NCI-H2171 (cell line): ENCODE measurements around the gene PRKAG2.

Source experiments
- DNase-seq: peaks from one replicate; lab custom pipeline; 2025; lab: John Stamatoyannopoulos, UW

The PRKAG2 gene

DNA sequence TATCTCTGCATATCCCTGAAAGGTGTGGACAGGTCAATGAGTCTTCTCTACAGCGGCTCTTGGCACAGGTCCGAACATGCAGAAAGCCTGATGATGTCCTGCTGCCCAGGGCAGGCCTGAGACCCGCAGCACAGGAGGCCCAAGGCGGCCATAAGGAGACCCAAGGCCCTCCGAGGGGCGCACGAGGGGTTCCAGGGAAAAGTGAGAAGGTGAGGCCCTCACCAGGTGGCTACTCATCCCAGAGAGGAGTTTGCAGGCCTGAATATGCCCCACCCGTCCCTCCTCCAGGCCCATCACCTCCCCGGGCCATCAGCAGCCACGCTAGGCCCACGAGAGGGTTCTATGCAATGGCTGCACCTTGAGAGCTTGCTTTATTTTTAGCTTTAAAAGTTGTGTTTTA, 183.8 kb downstream of the PRKAG2 start:
- no peak for DNase-seq

DNA sequence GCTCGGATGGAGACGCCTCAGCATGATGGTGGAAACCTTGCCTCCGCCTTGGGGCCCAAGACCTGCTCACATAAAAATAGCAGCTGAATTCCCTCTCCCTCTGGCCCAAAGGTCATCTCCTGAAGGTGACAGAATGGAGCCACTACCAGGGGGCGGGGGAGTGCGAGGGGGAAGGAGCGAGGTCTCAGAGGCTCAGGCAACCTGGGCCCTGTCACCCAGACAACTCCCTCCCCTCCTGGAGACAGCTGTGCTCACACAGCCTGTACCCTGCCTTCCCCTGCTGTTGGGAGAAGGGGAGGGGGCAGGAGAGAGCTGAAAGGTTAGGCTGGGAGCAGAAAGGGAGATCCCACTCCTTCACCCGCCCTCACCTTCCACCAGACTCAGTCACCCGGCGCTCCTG, 184.2 kb downstream of the PRKAG2 start:
- no peak for DNase-seq

DNA sequence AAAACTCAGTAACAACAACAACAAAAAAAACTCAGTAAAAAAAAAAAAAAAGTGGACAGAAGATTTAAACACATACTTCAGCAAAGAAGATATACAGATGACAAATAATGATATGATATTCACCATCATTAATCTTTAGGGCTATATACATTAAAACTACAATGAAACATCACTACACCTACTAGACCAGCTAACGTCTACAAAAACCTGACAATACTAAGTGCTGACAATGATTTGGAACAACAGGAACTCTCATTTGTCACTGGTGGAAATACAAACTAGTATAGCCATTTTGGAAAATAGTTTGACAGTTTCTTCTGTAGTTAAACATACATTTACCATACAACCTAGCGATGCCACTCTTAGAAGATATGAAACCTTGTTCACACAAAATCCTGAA, 185.5 kb downstream of the PRKAG2 start:
- no peak for DNase-seq

DNA sequence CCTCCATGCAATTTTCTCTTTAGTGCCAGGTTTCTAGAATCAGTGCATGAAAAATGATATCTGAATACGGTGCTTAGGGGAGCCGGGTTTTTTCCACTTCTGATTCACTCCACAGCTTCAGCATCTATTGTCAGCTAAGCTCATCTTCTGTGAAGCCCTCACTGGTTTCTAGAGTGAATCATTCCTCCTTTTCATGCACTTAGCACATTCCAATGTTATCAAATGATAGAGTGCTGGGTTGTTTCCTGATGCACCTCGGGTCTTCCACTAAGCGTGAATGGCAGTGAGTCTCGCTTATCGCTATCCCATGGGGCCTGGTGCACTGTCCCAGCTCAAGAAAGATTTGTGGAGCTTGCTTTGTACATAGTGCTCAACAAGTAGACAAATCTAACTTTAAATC, 186.3 kb downstream of the PRKAG2 start:
- no peak for DNase-seq

DNA sequence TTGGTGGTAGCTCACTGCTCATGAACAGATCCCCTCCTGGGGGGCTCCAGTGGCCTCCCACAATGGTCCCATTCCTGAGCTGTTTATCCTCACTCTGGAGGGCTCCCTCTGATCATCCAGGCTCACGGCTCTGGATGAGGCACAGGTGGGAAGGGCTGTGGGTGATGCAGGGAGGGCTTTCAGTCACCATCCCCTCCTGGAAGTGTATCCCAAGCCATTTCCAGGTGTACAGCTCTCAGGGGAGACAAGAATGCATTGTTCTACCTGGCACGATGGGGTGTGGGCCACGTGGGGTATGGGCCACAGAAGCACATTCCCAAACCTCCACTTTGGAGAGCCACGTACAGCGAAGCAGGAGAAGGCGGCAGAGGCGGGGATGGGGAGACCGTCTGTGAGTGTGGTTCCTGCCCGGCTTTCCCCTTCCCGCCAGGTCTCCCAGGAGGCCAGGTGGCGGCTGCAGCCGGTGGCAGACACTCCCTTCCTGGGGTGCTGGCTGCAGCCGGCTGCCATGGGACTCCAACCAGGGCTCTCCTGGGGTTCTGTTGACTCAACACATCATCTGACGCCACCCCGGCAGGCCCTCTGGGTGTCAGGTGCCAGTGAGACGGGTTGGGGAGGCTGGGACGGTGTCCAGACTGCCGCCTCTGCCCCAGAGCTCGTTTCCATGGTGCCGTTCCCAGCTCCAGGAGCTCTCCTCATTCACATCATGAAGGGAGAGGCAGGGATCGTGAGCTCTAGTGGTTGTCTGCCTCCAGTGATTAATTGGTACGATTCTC, 187.5 kb downstream of the PRKAG2 start:
- DNase-seq: peak; percentile 78

DNA sequence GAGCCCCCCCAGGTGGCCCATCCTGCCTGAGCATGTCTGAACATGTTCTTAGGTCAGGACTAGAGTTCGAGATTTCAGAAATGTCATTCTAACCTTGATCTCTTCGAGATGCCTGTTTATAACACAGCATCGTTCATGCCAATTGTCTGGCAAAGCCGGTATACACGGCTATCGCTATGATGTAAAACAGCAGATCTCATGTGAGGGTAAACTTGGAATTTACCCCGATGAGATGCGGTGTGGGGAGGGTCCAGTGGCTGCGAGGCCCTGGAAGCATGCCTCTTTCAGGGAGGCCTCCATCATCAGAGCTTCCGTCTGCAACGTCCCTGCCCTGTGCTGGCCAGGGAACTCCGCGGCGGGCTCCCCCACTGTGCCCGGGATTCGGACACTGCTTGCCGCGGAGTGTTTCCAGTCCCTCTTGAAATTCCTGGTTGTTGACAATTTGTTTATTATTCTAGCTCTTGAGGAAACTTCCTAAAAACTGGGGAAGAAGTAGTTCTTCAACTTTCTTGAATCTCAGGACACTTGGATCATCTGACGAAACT, 188.6 kb downstream of the PRKAG2 start:
- DNase-seq: no peak

DNA sequence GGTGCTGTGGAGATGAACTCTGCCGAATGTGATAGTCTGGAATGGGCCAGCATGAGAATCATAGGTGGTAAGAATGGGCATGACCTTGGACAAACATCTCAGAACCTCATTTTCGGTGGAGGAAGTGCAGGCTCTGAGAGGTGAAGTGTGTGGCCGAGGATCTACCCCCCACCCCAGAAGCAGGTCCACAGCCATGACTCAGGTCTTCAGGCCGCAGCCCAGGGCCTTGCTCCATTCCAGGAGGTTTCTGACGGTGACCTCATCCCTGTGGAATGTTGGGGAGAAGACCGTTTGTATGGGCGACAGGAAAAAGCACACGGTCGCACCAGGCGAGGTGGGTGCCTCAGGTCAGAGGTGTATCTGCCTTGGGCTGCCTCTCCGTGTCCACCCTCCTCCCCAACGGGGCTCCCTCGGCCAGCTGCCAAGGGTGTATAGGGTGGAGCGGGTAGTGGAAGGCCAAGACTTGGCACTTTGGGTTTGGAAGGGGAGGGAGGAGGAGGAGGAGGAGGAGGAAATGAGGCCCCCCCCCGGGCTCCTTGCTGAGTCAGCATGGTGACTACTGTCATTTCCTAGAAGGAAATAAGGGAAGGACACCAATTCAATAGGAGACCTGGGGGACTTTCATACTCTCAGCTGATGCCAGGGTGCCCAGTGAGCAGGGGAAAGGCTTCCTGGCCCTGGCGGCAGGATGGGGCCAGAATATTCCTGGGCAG, 189.2 kb downstream of the PRKAG2 start:
- no peak for DNase-seq

DNA sequence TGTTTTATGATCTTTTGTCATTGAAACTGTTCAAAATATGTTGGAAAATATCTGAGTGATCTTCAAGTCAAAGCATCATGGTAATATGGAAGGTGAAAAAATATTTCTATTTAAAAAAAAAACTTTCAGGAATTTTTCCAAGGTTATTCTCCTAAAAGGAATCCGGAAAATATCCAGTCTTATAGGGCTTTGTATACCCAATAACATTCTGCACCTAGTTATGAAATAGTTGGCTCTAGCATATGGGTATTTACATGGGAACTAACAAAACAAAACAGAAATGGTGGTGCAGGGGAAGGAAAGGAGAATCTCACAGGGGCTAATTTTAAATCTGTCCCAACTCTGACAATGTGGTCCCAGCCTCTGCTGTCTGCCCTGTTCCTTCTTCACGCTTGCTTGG, 190.1 kb downstream of the PRKAG2 start:
- DNase-seq: no peak

DNA sequence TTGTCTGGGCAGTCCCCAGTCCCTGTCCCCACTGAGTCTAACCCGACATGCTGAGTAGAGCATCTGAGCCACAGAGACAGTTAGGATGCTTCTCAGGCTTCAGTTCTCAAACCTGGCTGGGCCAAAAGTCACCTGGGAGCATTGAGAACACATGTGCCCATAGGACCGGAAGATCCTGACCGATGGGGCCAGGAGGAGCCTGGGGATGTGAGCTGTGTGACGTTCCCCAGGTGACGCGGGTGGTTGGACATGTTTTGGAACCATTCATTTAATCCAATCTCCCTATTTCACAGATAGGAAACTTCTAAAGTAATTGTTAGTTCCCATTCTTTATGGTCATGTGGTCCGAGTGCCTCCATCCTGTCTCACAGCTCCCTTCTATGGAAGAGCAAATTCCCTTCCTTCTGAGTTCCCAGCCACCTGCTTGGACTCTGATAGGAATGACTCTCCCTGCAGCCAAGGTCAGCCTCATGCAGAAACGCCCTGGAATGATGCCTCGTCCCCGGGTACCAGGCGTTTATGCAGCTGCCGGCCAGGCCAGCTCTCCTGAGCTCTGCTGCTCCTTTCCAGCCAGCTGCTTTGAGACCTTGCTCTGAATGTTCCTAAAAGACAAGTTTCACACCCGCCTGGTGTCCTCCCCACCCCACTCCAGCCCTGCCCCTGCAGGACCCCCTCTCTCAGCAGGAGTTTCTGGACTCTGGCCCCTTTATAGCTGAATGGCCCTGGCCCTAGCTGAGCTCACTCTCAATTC, 190.7 kb downstream of the PRKAG2 start:
- DNase-seq: no peak

DNA sequence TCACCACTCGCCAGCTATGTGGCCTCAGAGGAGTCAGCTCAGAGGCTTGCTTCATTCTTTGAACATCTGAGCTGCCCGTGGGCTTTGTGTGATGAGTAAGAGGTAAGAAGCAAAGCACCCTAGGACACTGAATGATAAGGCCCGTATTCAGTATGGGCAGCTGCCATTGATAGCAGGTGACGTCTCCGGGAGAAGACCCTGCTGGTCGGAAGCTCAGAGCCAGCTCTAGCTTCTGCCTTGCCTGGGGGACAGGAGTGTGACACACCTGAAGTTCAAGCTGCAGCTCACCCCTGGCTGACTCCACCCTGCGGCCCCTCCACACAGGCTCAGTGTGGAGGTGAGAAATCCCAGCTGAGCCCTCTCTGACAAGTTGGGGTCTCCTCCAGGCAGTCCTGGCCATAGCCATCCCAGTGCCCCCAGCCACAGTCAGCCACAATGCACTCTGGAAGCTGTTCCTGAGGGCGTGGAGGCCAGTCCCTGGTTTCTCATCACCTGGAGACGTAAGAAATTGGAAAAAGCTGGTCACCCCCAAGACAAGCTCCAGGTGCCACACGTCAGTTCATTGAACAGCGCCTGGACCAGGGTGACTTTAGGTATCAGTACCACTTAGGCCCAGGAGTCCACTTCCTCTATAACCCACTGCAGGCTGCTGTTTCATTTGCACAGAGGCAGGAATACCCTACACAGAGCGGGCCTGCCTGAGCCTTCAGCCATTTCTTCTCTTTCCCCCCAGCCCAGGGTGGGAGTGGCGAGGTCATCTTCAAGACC, 192.3 kb downstream of the PRKAG2 start:
- no peak for DNase-seq

DNA sequence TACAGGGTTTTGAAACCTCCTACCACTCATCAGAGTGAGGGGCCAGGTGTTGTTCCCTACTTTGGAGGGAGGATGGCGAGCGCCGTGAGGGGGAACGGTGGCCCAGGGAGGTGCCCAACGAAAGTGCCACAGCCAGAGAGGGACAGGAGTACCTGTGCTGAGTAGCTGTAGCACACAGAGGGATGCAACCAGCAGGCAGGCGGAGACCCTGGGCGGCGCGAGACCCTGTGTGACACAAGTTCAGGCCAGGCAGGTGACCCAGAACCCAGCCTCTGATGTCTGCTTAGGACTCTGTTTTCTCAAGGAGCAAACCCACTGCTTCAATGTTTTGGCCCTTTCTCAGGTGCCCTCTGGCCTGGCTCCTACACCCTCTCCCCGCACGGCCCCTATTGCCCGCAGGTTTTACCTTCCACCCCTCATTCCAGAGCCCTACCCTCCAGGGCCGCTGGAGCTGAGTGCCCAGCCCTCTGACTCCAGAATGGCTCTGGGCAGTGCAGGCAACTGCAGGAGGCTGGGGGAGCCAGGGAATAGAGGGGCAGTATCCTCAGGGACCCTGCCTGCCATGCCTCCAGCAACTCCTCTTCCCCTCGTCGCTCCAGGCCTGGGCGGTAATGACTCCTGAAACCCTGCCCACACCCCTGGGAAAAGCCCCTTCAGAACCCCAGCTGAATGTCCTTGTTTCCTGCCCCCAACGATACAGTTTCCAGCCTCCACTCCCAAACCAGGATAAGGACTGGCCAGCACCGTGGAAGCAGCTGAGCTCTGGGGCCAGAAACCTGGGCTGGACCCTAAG, 193.1 kb downstream of the PRKAG2 start:
- no peak for DNase-seq

DNA sequence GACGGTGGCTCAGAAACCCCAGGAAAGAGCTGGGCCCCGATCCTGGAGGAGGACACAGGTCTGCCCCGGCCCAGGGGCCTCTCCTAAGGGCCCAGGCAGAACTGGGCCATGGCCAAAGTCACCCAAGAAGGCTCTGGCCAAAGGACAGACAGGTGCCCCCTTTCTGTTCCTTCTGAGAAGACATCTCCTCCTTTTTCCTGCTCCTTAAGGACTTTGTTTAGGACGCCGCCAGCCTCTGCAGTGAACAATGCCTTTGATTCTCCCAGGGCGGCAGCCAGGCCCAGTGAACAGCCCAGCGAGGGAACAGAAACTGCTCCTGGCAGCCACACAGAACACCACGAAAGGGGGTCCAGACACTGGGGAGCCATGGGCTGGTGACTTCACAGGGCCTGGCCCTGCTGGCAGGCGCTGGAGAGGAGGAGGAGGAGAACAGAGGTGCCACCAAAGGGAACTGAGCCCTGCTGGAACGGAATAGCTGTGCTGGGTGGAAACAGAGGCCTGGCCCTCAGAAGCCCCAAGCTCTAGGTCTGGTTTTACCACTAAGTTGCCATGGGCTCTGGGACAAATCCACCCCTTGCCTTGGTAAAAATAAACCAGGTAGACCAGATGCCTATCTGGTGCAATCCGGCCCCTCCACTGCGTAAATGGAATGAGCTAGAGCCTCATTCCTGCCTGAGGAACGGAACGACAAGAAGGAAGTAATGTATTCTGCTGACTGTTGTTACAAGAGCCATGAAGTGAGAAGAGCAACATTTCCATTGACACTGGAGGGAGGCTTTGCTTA, 193.9 kb downstream of the PRKAG2 start:
- no peak for DNase-seq

DNA sequence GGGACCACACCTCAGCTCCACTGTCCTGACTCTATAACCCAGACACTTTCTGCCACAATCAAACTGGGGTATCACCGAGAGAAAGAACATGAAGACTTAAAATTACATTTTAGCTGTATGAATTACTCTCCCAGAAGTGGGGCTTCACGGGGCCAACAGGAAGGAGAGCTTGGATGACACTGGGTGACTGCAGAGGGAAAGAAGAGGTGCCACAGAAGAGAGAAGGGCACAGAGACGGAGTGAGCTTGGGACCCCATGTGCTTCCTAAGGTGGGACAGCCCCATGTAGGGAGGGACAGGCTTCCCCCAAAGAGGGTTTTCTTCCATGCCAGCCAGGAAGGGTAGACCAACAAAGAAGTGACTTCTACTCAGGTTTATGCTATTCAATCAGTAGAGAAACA, 195.2 kb downstream of the PRKAG2 start:
- no peak for DNase-seq

DNA sequence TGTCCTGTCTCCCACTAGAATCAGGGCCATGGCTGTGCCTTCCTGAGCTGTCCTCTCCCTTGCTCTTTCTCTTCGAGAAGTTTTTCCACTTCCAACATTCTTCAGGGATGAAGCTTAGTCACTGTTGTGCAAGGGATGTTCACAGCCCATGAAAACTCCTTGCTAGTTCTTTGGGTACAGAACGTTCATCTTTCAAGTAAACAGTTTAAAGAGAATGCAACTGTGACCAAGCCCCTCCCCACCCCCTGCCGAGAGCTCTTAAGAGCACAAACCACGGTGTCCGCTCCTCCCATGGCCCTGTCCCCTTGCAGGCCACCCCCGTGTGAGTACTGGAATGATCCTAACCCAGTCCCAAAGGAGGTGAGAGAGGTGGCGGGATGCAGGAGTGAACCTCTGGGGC, 196.1 kb downstream of the PRKAG2 start:
- no peak for DNase-seq

DNA sequence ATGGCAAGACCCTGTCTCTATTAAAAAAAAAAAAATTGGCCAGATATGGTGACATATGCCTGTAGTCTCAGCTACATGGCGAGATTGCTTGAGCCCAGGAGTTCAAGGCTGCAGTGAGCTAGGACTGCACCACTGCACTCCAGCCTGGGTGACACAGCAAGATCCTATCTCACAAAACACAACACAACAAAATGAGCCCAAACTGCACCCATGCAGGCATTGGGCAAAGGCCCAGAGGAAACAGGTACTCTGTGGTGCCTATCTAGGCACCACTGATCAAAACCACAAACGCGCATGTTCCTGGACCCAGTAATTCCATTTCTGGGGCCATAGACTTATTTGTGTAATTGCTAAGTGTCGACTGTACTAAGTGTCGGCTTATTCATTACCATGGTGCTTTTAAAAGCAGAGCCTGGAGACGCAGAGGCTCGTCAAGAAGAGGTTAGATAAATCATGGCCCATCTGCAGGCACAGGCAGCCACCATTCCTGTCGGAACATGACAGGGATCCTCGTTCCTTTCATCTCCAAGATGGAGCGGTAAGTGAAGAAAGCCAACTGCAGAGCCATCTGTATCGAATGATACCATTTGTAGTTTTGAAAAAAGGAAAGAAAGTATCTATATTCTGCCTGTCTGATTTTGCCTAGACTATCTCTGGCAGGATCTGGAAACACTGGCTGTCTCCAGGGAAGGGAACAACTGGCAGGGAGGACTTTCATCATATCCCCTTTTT, 196.9 kb downstream of the PRKAG2 start:
- DNase-seq: no peak

DNA sequence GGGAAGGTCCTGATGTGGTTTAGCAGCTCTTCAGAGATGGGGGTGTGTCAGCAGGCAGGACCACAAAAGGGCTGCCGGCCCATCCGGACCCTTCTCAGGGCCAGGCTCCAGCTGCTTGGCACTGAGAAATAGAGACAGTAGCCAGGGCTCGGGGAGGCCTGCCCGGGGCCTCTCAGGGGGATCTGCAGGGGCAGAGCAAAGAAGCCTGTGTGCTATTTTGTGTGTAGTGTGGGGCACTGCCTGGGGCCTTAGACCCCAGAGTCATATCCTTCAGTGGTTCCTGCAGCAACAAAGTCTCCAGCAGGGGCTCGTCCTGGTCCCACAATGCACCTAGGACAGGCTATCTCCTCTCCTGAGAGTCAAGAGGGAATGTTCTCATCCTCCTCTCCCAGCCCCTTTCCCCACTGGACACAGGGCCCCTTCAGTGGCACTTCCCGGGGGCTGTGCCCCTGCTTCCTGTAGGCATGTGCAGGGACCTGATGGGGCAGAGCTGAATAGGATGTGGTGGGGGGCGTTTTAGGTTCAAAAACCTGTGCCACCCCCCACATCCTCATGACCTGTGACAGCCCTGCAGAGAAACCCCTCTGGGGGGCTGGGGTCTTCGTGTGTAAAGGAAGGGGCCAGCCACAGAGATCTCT, 197.7 kb downstream of the PRKAG2 start:
- DNase-seq: no peak

DNA sequence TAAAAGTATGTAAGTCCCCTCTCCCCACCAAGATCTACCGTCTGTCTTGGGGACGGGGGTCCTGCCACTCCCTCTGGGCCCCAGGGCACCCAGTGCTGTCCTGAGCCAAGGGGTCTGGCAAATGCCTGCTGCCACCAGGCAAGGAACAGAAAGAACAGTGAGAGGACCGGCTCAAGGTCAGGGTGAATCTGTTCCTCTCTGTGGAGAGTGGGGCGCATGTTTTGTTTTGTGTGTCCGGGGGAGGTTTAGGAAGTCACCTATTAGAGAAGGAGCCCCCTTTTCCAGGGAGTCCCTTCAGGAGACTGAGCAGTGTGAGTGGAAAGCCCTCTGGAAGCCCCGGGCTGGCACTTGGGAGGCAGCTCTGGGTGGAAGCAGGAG, 198.7 kb downstream of the PRKAG2 start:
- no peak for DNase-seq

DNA sequence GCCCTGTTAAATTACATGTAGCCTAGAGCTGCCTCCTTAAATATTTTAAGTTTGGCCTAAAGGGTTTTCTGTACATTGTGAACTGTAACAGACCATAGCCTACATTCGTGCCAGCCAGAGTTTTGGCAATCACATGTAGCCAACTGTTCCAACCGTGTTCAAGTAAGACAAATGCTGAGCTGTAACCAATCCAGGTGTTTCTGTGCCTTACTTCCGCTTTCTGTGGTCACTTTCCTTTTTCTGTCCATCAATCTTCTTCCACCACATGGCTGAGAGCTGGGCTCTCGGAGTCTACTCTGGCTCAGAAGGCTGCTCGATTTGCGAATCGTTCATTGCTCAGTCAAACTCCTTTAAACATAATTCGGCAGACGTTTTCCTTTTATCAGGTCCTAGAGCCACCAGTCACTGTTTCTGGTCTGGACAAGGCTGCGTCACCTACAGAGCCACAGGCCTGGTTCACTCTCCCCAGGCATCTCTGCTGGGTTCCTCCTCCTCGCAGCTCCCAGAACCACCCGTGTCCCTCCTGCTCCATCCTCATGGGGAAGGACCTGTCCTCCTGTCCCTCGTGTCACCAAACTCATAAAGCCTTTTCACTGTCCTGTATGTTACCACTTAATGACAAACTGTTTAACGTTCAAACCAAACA, 199.2 kb downstream of the PRKAG2 start:
- DNase-seq: no peak

DNA sequence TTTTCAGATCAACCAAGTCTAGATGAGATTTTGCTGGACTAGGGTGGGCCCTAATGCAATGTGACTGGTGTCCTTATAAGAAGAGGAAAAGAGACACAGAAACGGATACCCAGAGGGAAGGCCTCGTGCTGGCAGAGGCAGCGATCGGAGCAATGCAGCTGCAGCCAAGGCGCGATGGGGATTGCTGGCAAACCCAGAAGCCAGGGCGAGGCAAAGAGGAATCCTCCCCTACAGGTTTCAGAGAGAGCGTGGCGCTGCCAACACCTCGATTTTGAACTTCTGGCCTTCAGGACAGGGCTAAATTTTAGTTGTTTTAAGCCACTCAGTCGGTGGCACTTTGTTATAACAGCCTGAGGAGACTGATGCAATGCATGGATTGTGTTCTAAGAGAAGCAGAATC, 200.2 kb downstream of the PRKAG2 start:
- no peak for DNase-seq
